Mesodermal cell (in vitro differentiated cells): Measurements from ENCODE around the gene MSH5.
A peak's percentile ranks its signal among the peaks of the same experiment; 100 is the strongest.
"Not testable (repeated sequence)": the region's sequence is repeated elsewhere in the genome, so short reads cannot be mapped to it uniquely, and the experiment has no call there.

Source experiments
- H3K27ac ChIP-seq: 2 replicates; pipeline ENCODE4 v1.7.0; 2013; ENCODE audit warnings: mild to moderate bottlenecking, low read depth, low read length, moderate library complexity; ENCODE audit not compliant: severe bottlenecking
- H3K36me3 ChIP-seq: 2 replicates; pipeline ENCODE4 v1.7.1; 2013; ENCODE audit warnings: mild to moderate bottlenecking, low read length, moderate library complexity; ENCODE audit not compliant: control insufficient read depth, insufficient read depth
- H3K4me1 ChIP-seq: one replicate; pipeline ENCODE4 v1.7.1; 2013; ENCODE audit warnings: mild to moderate bottlenecking, low read length; ENCODE audit not compliant: insufficient read depth, control insufficient read depth, poor library complexity, severe bottlenecking
- H3K4me3 ChIP-seq: 2 replicates; pipeline ENCODE4 v1.7.0; 2013; ENCODE audit warnings: low read length, control low read depth, mild to moderate bottlenecking; ENCODE audit not compliant: insufficient read depth, poor library complexity, severe bottlenecking; ENCODE audit errors: extremely low read depth
- H3K9me3 ChIP-seq: 2 replicates; pipeline ENCODE4 v1.7.1; 2013; ENCODE audit warnings: mild to moderate bottlenecking, low read length, moderate library complexity; ENCODE audit not compliant: control insufficient read depth
- WGBS, 2 experiments: methylation state at CpG; one replicate each; pipeline ENCODE4 v1.1.5; 2013; ENCODE audit warnings: missing lambda C conversion rate in 2 of 2; ENCODE audit not compliant: insufficient coverage in 2 of 2; 5-methylcytosine and 5-hydroxymethylcytosine counted together

Gene MSH5

DNA sequence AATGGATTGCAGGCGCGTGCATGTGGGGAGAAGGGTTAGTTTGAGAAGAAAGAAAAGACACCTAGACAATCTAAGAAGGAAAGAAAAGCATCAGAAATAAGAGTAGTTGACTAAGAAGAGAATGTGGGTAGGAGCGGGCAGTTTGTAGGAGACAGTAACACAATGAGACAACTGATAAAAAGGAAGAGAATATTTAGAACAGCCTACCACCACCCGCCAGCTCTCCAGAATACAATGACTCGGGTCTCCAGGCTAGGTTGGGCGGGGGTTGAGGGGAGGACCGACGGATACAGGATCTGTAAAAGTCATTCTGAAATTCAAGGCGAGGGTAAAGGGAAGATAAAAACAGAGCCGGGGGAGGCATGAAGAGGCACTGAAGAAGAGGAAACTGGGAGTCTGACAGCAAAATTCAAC, 37.4 kb upstream of the MSH5 start:
- WGBS, 2 experiments = 3 to 9% methylated on average over 4 of the region's 10 CpGs
- H3K36me3 ChIP-seq = peaks cover 41% of the 10 kb centered on the region
- no peaks in the 10 kb centered on the region for H3K9me3 ChIP-seq
- peak overlapping the region; percentile 92 for H3K4me3 ChIP-seq
- H3K27ac ChIP-seq = peak overlapping the region; percentile 86
- H3K4me1 ChIP-seq = peaks cover 3% of the 10 kb centered on the region

DNA sequence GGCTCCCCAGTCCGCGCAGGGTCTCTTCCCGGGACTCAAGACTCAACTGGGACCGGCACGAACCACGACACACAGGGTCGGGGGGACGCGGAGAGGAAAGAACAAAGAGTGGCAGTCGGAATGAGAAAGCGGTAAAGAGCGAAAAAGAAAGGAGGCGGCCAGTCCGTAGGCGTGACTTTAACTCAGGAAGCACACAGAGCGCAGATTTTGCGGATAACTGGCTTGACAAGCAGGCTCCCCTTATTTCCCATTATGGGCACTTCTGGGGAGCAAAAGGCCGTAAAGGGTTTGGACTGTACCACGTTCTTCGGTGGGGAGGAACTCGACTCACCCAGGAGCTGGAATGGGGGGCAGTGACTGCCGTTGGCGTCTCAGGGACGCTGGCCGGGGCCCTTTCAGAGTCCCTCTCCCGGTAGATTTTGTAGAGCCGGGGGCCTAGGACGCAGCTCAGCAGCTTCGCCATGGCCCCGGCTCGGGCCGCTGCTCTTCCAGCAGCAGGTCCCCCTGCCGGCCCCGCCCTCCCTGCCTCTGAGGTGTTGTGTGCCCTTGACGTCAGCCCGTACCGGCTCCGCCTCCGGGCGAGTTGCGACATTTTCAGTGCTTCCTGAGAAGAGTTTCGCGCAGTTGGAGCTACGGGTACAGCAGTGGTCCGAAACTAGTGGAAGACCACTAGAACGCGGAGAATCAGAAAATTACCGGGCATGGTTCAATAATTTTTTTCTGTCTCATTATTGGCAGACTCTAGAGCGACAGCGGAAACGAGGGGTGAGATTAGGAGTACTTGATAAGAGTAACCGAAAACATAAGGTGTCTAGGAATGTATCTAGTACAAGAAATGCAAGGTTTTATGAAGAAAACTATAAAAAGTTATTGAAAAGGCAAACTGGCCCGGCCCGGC, 36.7 kb upstream of the MSH5 start, which contains the start of gene ABHD16A:
Gene ABHD16A (minus strand): TSS at position 506 of the 898 bp plus-strand sequence. CDS start 43 bp downstream, at position 463.
- Histone ChIP-seq H3K27ac (peak within 1 kb of the TSS; percentile 86), H3K36me3 (peaks cover 34% of the 10 kb centered on the region), H3K9me3 (no peaks in the 10 kb centered on the region), H3K4me3 (peak within 1 kb of the TSS; percentile 92), H3K4me1 (no peaks in the 10 kb centered on the region)
- 4 to 5% methylated on average over 46 to 54 of the region's 54 CpGs for WGBS, 2 experiments

DNA sequence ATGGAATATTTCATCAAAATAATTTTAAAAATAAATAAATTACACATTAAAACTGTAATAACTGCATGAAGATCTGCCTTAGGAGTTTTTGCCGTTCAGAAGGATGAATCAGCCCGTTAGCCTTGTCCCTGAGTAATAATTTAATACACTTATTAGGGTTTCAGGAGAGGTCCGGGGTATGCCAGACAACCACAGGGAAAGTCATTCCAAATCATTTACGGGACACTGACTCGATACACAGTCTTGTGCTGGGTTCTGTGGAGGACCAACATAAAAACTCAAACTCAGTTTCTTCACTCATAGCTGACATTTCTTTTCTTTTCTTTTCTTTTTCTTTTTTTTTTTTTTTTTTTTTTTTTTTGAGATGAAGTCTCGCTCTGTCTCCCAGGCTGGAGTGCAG, 33.9 kb upstream of the MSH5 start:
- H3K36me3 ChIP-seq = peaks cover 7% of the 10 kb centered on the region
- WGBS, 2 experiments = 93 to 96% methylated on average over 2 to 3 of the region's 6 CpGs

DNA sequence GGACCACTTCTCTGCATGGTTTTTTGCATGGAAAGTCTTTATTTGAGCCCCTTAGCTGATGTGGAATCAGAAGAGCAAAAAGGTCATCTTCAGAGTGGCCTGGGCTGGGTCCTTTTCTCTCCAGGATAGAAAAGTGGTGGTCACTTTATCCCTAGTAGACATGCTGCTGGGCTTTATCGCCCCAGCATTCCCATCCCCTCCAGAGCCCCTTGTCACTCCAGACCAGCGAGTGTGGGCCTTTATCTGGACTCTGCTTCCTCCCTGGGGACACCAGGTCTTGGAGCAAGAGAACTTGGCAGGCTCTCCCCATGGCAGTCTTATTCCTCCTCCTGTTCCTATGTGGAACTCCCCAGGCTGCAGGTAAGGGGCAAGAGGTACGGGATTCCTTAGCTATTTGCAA, 33.2 kb upstream of the MSH5 start, which contains the start of gene LY6G6F:
Gene LY6G6F (plus strand): TSS at position 268 of the 400 bp plus-strand sequence. CDS start 41 bp downstream, at position 309.
- Histone ChIP-seq H3K9me3 (no peaks in the 10 kb centered on the region), H3K4me1 (peaks cover 4% of the 10 kb centered on the region), H3K36me3 (peaks cover 1% of the 10 kb centered on the region), H3K4me3 (no peak within 1 kb of the TSS), H3K27ac (no peak within 1 kb of the TSS)
- WGBS, 2 experiments = 76% methylated on average over 2 of the region's 3 CpGs; no CpG with 5 or more reads in 1 of the 2 experiments

More for the DNA sequence above, 33.9 kb upstream of the MSH5 start:
- no peak overlapping the region for H3K27ac ChIP-seq
- H3K4me1 ChIP-seq = peaks cover 4% of the 10 kb centered on the region
- no peaks in the 10 kb centered on the region for H3K9me3 ChIP-seq
- no peak overlapping the region for H3K4me3 ChIP-seq

DNA sequence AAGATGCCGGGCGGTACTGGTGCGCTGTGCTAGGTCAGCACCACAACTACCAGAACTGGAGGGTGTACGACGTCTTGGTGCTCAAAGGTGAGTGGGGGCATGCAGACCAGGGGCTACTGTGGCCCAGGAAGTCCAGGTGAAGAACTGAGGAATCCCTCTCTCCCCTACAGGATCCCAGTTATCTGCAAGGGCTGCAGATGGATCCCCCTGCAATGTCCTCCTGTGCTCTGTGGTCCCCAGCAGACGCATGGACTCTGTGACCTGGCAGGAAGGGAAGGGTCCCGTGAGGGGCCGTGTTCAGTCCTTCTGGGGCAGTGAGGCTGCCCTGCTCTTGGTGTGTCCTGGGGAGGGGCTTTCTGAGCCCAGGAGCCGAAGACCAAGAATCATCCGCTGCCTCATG, 32.1 kb upstream of the MSH5 start:
- Histone ChIP-seq H3K36me3 (no peaks in the 10 kb centered on the region), H3K4me1 (peaks cover 4% of the 10 kb centered on the region)
- 93 to 96% methylated on average over 6 to 8 of the region's 10 CpGs for WGBS, 2 experiments

DNA sequence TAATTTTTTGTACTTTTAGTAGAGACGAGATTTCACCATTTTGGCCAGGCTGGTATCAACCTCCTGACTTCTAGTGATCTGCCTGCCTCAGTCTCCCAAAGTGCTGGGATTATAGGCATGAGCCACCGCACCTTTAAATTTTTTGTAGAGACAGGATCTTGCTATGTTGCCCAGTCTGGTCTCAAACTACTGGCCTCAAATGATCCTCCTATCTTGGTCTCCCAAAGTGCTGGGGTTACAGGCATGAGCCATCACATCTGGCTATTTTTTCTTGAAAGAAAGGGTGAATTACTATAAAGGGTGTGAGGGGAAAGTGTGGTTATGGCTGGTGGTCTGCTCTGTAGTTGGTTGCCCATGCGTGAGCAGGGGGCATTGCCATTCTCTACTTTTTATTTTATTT, 31.6 kb upstream of the MSH5 start:
- H3K36me3 ChIP-seq = no peaks in the 10 kb centered on the region
- peaks cover 8% of the 10 kb centered on the region for H3K4me1 ChIP-seq
- H3K27ac ChIP-seq = no peak overlapping the region
- no peaks in the 10 kb centered on the region for H3K9me3 ChIP-seq
- 76 to 94% methylated on average over 2 of the region's 3 CpGs for WGBS, 2 experiments
- H3K4me3 ChIP-seq = no peak overlapping the region

More for the DNA sequence above, 32.1 kb upstream of the MSH5 start:
- H3K9me3 ChIP-seq = no peaks in the 10 kb centered on the region
- H3K27ac ChIP-seq = no peak overlapping the region
- no peak overlapping the region for H3K4me3 ChIP-seq

DNA sequence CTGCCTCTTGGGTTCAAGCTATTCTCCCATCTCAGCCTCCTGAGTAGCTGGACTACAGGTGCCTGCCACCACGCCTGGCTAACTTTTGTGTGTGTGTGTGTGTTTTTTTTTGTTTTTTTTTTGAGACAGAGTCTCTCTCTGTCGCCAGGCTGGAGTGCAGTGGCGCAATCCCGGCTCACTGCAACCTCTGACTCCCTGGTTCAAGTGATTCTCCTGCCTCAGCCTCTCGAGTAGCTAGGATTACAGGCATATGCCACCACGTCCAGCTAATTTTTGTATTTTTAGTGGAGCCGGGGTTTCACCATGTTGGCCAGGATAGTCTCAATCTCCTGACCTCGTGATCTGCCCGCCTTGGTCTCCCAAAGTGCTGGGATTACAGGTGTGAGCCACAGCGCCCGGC, 30.6 kb upstream of the MSH5 start:
- not testable (repeated sequence) for H3K36me3 ChIP-seq, H3K27ac ChIP-seq, H3K9me3 ChIP-seq, H3K4me3 ChIP-seq
- H3K4me1 ChIP-seq = peaks cover 17% of the 10 kb centered on the region
- WGBS, 2 experiments = 91 to 94% methylated on average over 6 to 7 of the region's 11 CpGs

DNA sequence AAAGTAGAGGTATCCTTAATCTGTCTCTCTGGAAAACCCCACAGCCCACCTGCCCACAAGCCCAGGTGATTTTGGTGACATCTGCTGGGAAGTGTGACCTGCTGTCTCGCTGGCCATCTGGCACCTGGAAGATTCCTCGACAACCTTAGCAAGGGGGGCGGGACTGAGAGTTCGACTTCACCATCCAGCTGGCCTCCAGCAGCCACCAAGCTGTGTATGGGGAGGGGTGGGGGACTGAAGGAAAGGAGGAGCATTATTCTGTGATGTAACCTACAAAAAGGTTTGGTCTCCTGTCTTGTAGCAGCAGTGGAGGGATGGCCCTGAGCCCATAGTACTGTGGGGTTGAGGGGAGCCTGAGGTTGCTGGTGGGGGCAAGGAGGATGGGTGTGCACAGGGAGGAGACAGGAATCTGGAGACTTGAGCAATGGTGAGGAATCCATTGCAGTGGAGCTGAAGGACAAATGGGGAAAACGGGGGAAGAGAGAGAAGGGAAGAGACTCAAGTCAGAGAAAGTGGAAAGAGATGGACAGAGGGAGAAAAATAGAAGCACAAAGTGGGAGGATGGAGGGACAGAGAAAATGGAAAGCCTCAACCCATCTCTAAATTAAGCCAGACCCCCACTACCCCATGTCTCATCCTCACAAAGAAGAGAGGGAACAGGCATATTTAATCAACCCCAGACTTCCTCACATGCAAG, 29.1 kb upstream of the MSH5 start:
- WGBS, 2 experiments = 68 to 97% methylated on average over 3 to 5 of the region's 5 CpGs
- Histone ChIP-seq H3K27ac (no peak overlapping the region), H3K4me3 (no peak overlapping the region), H3K4me1 (peaks cover 21% of the 10 kb centered on the region), H3K36me3 (no peaks in the 10 kb centered on the region), H3K9me3 (no peaks in the 10 kb centered on the region)

DNA sequence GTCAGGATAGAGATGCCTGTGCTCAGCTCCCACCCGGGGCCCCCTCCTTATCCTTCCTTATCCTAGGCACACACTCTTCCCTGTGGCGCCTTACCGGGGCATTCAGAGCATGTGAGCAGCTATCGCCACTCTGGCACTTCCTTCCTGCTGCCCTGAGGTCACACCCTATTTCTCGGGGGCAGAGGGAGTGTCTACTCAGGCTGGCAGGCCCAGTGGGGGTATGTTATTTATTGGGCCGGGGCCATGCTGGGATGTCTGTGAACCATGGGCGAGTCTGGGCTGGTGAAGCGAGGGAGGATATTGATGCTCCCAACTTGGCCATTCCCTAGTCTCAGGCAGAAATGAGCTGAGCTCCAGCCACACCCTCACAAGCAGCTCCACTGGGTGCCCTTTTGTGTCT, 28.6 kb upstream of the MSH5 start:
- Histone ChIP-seq H3K36me3 (no peaks in the 10 kb centered on the region), H3K4me3 (no peak overlapping the region), H3K27ac (no peak overlapping the region), H3K9me3 (no peaks in the 10 kb centered on the region), H3K4me1 (peaks cover 21% of the 10 kb centered on the region)
- WGBS, 2 experiments = 82 to 93% methylated on average over 3 to 6 of the region's 8 CpGs

DNA sequence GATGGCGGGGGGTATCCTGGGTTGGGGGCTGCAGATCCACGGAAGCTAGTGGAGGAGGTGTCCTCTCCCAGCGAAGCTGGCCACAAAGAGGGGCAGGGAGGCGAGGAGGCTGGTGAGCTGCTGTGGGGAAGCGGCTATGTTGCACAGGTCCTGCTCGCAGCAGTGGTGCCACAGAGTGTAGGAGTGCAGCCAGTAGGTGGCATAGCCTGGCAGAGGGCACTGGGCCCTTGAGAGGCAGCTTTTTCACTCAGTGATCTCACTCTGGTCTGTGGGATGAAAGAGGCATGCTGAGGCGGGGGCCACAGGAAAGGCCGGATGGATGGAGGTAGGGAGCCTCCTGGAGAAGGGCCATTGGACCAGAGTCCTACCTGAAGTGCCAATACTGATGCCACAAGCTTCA, 27.5 kb upstream of the MSH5 start:
- WGBS, 2 experiments = 90 to 96% methylated on average over 4 to 8 of the region's 8 CpGs
- Histone ChIP-seq H3K36me3 (no peaks in the 10 kb centered on the region), H3K27ac (no peak overlapping the region), H3K4me3 (no peak overlapping the region), H3K9me3 (no peaks in the 10 kb centered on the region), H3K4me1 (peaks cover 21% of the 10 kb centered on the region)
